Measurements from ENCODE around the gene ELOA. TPM values are rescaled to one million over a fixed set of nuclear protein-coding genes. Genes with fewer than 3 reads are reported as not detected.
"Not testable (repeated sequence)": the region's sequence is repeated elsewhere in the genome, so short reads cannot be mapped to it uniquely, and the experiment has no call there.

Gene ELOA
- total RNA-seq, 2 experiments from 2014 or later, result 29.7 to 29.9 TPM

DNA sequence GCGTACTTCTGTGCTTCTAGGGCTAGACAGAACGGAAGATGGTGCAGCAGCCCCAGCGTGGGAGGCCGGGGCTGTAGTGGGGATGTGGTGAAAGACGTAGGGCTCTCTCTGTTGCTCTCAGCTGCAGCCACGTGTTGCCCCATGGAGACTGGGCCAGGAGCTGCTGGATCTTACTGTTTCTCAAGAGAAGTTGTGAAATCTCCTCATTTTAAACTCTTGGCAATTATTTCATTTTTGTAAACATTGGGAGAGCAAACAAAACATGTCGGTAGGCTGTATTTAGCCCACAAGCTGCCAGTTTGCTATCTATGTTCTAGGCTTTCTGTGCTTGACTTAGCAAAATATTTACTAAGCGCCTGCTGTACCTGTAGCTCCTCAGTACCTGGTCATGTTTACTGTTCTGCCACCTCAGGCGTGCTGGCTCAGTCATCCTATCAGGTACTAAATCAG is 15.9 kb upstream of the ELOA start:
- no peak overlapping the region for H3K27ac Mint-ChIP-seq
- CTCF ChIA-PET, result interaction anchor here (0.8 to 1.3 kb wide), 4 partner anchors 11 to 231 kb away, joined by 3 read pairs; no protein-coding TSS in a partner anchor
- peaks cover under 1% of the 10 kb centered on the region for H3K36me3 Mint-ChIP-seq (ENCODE audit: low read depth)

DNA sequence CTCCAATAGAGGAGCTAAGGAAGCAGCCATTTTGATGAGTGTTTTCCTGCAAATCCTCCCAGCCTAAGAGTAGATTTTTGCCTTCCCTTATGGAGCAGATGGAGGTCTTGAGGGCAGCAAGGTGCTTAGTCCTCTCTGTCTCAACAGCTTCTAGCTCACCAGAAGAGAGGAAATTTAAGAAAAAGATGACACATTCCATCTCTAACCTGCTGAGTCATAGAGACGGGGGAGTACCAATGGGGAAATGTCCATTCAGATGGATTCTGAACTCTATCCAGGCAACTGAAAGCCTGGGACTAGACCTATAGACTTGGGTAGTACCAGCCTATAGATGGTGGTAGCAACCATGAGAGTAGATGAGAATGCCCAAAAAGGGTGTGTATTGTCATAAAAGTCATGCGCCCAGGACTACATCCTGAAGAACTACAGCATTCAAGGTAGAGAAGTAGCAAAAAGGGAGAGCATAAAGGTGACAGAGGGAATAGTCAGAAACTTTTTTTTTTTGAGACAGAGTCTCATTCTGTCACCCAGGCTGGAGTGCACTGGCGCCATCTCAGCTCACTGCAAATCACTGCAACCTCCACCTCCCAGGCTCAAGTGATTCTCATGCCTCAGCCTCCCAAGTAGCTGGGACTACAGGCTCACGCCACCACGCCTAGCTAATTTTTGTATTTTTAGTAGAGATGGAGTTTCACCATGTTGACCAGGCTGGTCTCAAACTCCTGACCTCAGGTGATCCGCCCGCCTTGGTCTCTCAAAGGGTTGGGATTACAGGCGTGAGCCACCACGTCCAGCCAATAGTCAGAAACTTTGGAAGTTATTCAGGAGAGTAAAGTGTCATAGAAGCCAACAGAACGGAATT is 10.7 kb upstream of the ELOA start:
- no peak for ATAC-seq
- Mint-ChIP-seq H3K4me3 (no peak overlapping the region), H3K27ac (no peak overlapping the region), H3K9me3 (no peaks in the 10 kb centered on the region), H3K27me3 (no peaks in the 10 kb centered on the region), H3K4me1 (ENCODE audit: low read depth) (peaks cover 28% of the 10 kb centered on the region), H3K36me3 (ENCODE audit: low read depth) (peaks cover 6% of the 10 kb centered on the region)
- TF ChIP-seq, protein P1, sequence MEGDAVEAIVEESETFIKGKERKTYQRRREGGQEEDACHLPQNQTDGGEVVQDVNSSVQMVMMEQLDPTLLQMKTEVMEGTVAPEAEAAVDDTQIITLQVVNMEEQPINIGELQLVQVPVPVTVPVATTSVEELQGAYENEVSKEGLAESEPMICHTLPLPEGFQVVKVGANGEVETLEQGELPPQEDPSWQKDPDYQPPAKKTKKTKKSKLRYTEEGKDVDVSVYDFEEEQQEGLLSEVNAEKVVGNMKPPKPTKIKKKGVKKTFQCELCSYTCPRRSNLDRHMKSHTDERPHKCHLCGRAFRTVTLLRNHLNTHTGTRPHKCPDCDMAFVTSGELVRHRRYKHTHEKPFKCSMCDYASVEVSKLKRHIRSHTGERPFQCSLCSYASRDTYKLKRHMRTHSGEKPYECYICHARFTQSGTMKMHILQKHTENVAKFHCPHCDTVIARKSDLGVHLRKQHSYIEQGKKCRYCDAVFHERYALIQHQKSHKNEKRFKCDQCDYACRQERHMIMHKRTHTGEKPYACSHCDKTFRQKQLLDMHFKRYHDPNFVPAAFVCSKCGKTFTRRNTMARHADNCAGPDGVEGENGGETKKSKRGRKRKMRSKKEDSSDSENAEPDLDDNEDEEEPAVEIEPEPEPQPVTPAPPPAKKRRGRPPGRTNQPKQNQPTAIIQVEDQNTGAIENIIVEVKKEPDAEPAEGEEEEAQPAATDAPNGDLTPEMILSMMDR (IDR thresholded peaks at IDR 0.05), result no peak
- CTCF ChIA-PET, result interaction anchor here (1.1 to 2.0 kb wide), 3 partner anchors 12 to 236 kb away, joined by 3 to 7 read pairs (median 3); no protein-coding TSS in a partner anchor
- POLR2A ChIA-PET, result no interaction called here
- intact Hi-C loops (cut with micrococcal nuclease), result no loop called here
- DNase-seq, result no peak

More for the DNA sequence above, 15.9 kb upstream of the ELOA start:
- H3K4me1 Mint-ChIP-seq (ENCODE audit: low read depth), result peaks cover 12% of the 10 kb centered on the region
- H3K4me3 Mint-ChIP-seq, result no peak overlapping the region
- POLR2A ChIA-PET, result interaction anchor here (1.0 to 1.2 kb wide), 2 partner anchors 9 to 35 kb away, joined by 3 read pairs; partner anchors contain the start of gene RPL11
- DNase-seq, result no peak
- ATAC-seq, result no peak
- TF ChIP-seq, protein P1 (IDR thresholded peaks at IDR 0.05), result no peak
- intact Hi-C loops (cut with micrococcal nuclease), result no loop called here
- H3K27me3 Mint-ChIP-seq, result no peaks in the 10 kb centered on the region
- H3K9me3 Mint-ChIP-seq, result no peaks in the 10 kb centered on the region

DNA sequence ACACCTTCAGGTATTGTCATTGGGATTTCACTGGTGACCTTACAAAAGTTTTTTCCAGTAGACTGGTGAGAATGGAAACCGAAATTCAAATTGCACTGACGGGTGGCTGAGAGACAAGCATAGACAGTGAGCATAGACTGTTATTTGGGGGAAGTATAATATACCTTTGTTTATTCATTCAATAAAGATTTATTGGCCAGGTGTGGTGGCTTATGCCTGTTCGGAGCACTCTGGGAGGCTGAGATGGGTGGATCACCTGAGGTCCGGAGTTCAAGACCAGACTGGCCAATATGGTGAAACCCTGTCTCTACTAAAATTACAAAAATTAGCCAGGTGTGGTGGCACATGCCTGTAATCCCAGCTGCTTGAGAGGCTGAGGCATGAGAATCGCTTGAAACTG is 10.0 kb upstream of the ELOA start:
- DNase-seq; H3K36me3 Mint-ChIP-seq (ENCODE audit: low read depth); H3K27me3 Mint-ChIP-seq; H3K9me3 Mint-ChIP-seq; intact Hi-C loops (cut with micrococcal nuclease); POLR2A ChIA-PET; ATAC-seq; H3K27ac Mint-ChIP-seq; H3K4me3 Mint-ChIP-seq; CTCF ChIA-PET: not testable (repeated sequence)
- H3K4me1 Mint-ChIP-seq (ENCODE audit: low read depth), result peaks cover 25% of the 10 kb centered on the region

DNA sequence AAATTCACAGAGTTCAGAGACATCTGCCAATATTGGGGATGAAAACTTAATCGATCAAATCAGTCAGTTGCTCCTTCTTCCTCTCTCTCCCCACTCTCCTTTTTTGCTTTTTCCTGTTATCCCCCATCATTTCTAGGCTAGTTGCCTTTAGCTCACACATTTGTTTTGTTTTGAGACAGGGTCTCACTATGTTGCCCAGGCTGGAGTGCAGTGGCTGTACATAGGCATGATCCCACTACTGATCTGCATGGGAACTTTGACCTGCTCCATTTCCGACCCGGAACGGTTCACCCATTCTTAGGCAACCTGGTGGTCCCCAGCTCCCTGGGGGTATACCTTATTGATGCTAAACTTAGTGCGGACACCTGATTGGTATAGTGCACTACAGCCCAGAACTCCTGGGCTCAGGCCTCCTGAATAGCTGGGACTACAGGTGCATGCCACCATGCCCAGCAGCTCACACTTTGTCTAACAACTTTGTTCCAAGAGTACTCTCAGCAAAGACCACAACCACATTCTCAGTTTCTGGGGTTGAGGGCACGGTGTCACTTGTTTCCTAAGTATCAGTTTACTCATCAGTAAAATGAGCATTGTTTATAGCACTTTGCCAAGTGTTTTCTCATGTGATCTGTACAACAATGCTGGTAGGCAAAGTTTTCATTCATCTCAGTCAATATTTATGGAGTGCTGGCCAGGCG is 6.7 kb upstream of the ELOA start:
- intact Hi-C loops (cut with micrococcal nuclease), result no loop called here
- peaks cover 19% of the 10 kb centered on the region for H3K4me1 Mint-ChIP-seq (ENCODE audit: low read depth)
- no peak overlapping the region for H3K4me3 Mint-ChIP-seq
- H3K27me3 Mint-ChIP-seq, result no peaks in the 10 kb centered on the region
- ChIA-PET CTCF (interaction anchor here (0.6 to 1.3 kb wide), 2 partner anchors 35 to 102 kb away, joined by 3 to 4 read pairs; no protein-coding TSS in a partner anchor), POLR2A (interaction anchor here (0.7 to 2.3 kb wide), 5 partner anchors 10 to 212 kb away, joined by 3 to 8 read pairs (median 4); partner anchors contain the start of gene RPL11)
- peak; percentile 70 for ATAC-seq
- TF ChIP-seq, protein P1 (IDR thresholded peaks at IDR 0.05), result no peak
- H3K27ac Mint-ChIP-seq, result no peak overlapping the region
- H3K9me3 Mint-ChIP-seq, result no peaks in the 10 kb centered on the region
- peaks cover 8% of the 10 kb centered on the region for H3K36me3 Mint-ChIP-seq (ENCODE audit: low read depth)
- DNase-seq, result peak; percentile 70

GRCh38 chr1:23741609-23742008 is 1.7 kb upstream of the ELOA start:
- TF ChIP-seq, protein P1 (IDR thresholded peaks at IDR 0.05), result no peak
- Mint-ChIP-seq H3K4me3 (no peak overlapping the region), H3K27me3 (no peaks in the 10 kb centered on the region), H3K9me3 (no peaks in the 10 kb centered on the region), H3K27ac (no peak overlapping the region), H3K4me1 (ENCODE audit: low read depth) (peaks cover 28% of the 10 kb centered on the region), H3K36me3 (ENCODE audit: low read depth) (peaks cover 21% of the 10 kb centered on the region)
- DNase-seq (no peak), ATAC-seq (no peak)
- ChIA-PET POLR2A (interaction anchor here (1.1 kb wide), 1 partner anchor 40 kb away, joined by 3 read pairs; no protein-coding TSS in a partner anchor), CTCF (no interaction called here)
- intact Hi-C loops (cut with micrococcal nuclease), result loop anchor here (5.0 kb wide), 1 partner anchor 34 kb away; no protein-coding TSS in a partner anchor
